ENCODE measurements around the gene LAMC1. TPM values are rescaled to one million over a fixed set of nuclear protein-coding genes. Genes with fewer than 3 reads are reported as not detected.

The LAMC1 gene
- total RNA-seq, 1 donor from 2014 or later = 1,032 TPM

GRCh38 chr1:183180218-183180617 lies 157.0 kb downstream of the LAMC1 start:
- DNase-seq (ENCODE audit: extremely low read depth, low read depth, low spot score) = peak; percentile 87

DNA sequence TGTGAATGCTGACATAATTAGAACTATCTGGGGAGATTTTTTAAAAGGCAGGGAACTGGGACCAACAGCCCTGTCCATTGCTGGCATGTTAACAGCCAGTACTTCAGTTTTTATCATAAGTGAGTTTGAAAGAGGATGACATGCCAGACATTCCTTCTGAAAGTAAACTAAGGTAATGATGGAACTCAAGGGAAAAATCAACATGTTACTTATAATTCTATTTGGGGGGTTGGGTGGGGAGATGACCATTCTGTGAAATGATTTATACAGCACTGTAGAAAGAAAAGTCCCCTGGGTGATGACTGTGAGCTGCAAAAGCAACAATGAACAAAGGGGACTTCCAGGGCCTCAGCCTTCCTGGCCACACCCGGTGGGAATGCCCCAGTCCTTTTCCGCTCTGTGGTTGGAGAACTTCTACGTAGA lies 157.4 kb downstream of the LAMC1 start:
- DNase-seq (ENCODE audit: extremely low read depth, low read depth, low spot score) = no peak

GRCh38 chr1:183185941-183186490 lies 162.8 kb downstream of the LAMC1 start, which contains the start of gene LAMC2:
TSS of gene LAMC2 (plus strand) at chr1:183186264. CDS start at chr1:183186353, 89 bp downstream.
- DNase-seq (ENCODE audit: extremely low read depth, low read depth, low spot score) = no peak

- no peak for DNase-seq (ENCODE audit: extremely low read depth, low read depth, low spot score)
These were observed 163.6 kb downstream of the LAMC1 start for GRCh38 chr1:183186841-183187240.

DNA sequence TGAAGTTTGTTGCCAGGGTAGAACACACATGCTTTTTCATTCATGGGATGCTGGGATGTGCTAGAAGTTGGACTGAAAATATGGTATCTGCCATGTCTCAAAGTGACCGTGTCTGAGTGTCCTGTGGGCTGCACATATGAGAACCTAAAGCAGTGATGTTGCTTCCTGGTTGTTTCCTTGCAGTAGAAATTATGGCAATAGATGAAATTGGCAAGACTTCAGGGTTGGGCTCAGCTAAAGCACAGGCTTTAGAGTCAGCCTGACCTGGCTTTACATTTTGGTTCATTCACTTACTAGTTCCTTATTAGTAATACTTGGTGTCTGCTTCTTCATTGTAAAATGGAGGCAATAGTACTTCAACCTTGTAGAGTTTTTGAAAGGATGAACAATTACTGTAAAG lies 165.0 kb downstream of the LAMC1 start:
- DNase-seq (ENCODE audit: extremely low read depth, low read depth, low spot score) = no peak

GRCh38 chr1:183191833-183192232 lies 168.6 kb downstream of the LAMC1 start:
- DNase-seq (ENCODE audit: extremely low read depth, low read depth, low spot score) = no peak

- DNase-seq (ENCODE audit: extremely low read depth, low read depth, low spot score) = no peak
These were observed 170.8 kb downstream of the LAMC1 start for GRCh38 chr1:183193963-183194525.

GRCh38 chr1:183194527-183195141 lies 171.4 kb downstream of the LAMC1 start:
- DNase-seq (ENCODE audit: extremely low read depth, low read depth, low spot score) = no peak

GRCh38 chr1:183195142-183195574 lies 171.9 kb downstream of the LAMC1 start:
- DNase-seq (ENCODE audit: extremely low read depth, low read depth, low spot score) = no peak

Other genes with a start within 250 kb of the LAMC1 start
- gene NPL, start 233.6 kb upstream of the LAMC1 start, total RNA-seq = 1.8 and 2.7 TPM in 2 replicates
- 83.4 and 107 TPM in 2 replicates for gene DHX9, start 184.1 kb upstream of the LAMC1 start, total RNA-seq
- not detected in 2 replicates for gene SHCBP1L, start 70.3 kb upstream of the LAMC1 start, total RNA-seq
- gene LAMC2, start 162.8 kb downstream of the LAMC1 start, total RNA-seq = 132 and 173 TPM in 2 replicates

Measured in glomerular endothelial cell (primary cell).